ENCODE data around the gene INPPL1. TPM values are rescaled to one million over a fixed set of nuclear protein-coding genes. Genes with fewer than 3 reads are reported as not detected.
"Not testable (repeated sequence)": the region's sequence is repeated elsewhere in the genome, so short reads cannot be mapped to it uniquely, and the experiment has no call there.

Gene INPPL1
- 66.3 and 96.6 TPM in 2 replicates for total RNA-seq

DNA sequence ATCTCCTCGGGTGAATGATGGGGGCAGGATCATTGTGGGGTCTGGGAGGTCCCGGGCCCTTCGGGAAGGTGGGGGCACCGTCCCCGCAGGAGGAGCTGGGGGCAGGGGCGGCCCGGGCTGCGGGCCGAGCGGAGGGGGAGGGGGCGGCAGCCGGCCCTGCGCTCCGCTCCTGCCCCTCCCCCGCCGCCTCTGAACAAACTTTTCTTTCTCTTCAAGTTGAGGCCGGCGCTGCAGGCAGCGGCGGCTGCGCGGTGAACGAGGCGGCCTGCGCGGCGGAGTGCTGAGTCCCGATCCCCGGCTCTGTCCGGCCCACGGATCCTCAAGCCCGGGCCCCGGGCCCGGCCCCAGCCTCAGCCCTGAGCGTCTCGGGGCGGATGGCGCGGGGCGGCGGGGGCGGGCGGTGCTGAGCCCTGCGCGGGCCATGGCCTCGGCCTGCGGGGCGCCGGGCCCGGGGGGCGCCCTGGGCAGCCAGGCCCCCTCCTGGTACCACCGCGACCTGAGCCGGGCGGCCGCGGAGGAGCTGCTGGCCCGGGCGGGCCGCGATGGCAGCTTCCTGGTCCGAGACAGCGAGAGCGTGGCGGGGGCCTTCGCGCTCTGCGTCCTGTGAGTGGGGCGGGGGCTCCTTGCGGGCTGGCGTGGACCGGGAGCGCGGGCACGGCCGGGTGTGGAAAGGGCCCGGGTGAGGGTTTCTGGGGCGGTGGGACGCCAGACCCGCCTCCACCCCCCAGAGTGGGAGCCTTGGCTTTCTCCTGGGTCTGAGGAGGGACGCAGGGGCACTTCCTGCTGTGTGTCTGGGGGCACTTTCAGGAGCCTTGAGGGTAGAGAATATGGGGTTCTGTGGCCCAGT is at the start of gene INPPL1:
Gene INPPL1 (plus strand): TSS at position 204 of the 847 bp plus-strand sequence. CDS start 218 bp downstream, at position 422.
- DNase-seq (ENCODE audit: low read depth), result no peak

- no peak for DNase-seq (ENCODE audit: low read depth)
Observed at GRCh38 chr11:72177656-72178055, 46.9 kb upstream of the INPPL1 start.

DNA sequence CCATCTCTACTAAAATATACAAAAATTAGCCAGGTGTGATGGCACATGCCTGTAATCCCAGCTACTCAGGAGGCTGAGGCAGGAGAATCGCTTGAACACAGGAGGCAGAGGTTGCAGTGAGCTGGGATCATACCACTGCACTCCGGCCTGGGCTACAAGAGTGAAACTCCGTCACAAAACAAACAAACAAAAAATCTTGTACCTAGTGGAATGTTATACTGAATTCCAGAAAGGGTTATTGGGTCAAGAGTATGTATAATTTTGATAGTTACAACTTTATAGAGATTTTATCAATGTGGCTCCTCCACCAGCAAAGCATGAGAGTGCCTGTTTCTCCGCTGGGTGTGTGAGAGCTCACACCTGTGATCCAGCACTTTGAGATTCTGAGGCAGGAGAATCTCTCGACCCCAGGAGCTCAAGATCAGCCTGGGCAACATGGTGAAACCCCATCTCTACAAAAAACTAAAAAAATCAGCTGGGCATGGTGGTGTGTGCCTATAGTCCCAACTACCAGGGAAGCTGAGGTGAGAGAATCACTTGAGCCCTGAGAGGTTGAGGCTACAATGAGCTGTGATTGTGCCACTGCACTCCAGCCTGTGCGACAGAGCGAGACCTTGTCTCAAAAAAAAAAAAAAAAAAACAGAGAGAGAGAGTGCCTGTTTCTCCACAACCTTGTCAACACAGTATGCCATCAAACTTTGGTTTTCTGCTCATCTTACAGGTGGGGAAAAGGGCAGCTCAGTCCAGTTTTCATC is 45.3 kb upstream of the INPPL1 start:
- no peak for DNase-seq (ENCODE audit: low read depth)

GRCh38 chr11:72179804-72180396 is 44.7 kb upstream of the INPPL1 start:
- DNase-seq (ENCODE audit: low read depth), result peak; percentile 52

GRCh38 chr11:72180892-72181552 is 43.5 kb upstream of the INPPL1 start:
- DNase-seq (ENCODE audit: low read depth), result not testable (repeated sequence)

DNA sequence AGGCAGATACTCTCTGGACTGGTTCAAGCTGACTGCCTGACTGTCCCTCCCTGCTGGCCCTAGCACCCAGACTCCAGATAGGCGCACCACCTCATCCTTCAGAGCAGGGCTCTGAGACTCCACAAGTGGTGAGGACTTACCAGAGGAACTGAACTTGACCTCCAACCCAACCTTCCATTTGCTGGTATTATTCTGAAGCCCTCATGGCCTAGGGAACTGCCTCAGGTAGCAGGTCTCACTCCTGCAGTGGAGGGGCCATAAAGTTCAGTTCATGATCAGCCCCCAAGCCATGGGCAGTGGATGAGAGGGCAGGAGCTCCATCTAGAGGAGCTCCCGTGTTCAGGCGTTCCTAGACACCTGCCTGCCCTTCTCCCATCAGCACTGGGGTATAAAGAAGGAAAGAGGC is 43.0 kb upstream of the INPPL1 start:
- DNase-seq (ENCODE audit: low read depth), result not testable (repeated sequence)

GRCh38 chr11:72188267-72188666 is 36.3 kb upstream of the INPPL1 start:
- DNase-seq (ENCODE audit: low read depth), result no peak

DNA sequence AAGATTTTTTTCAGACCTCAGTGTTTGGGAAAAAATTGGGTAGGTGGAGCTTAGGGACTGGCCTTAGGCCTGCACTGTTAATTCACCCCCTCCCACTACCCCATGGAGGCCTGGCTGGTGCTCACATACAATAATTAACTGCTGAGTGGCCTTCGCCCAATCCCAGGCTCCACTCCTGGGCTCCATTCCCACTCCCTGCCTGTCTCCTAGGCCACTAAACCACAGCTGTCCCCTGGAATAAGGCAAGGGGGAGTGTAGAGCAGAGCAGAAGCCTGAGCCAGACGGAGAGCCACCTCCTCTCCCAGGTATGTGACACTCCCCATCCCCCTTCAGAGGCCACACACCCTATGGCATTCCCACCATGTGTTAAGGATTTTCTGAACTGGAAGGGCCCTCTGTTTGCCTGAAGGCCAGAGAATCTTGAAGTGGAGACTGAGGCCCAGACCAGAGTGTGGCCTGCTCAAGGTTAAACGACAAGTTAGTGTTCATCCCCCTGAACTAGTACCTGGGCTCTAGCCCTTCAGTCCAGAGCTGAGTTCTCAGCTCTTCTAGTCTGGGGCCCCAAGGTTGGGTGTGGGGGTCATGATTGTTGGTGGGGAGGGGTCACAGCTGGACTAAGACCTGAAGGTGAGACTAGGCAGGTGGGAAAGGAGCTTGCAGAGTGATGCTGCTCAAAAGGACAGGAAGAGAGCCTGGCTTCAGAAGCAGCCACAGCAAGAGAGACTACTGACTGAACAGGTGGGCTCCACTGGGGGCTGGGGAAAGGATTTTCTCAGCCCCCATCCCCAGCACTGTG is 34.9 kb upstream of the INPPL1 start:
- peak; percentile 50 for DNase-seq (ENCODE audit: low read depth)

GRCh38 chr11:72190631-72191071 is 33.9 kb upstream of the INPPL1 start:
- DNase-seq (ENCODE audit: low read depth), result no peak

- DNase-seq (ENCODE audit: low read depth), result peak; percentile 60
Observed at GRCh38 chr11:72191961-72192381, 32.6 kb upstream of the INPPL1 start, which contains the start of gene FOLR1. TSS of gene FOLR1 (plus strand) at chr11:72192140. CDS start at chr11:72192174, 34 bp downstream.

DNA sequence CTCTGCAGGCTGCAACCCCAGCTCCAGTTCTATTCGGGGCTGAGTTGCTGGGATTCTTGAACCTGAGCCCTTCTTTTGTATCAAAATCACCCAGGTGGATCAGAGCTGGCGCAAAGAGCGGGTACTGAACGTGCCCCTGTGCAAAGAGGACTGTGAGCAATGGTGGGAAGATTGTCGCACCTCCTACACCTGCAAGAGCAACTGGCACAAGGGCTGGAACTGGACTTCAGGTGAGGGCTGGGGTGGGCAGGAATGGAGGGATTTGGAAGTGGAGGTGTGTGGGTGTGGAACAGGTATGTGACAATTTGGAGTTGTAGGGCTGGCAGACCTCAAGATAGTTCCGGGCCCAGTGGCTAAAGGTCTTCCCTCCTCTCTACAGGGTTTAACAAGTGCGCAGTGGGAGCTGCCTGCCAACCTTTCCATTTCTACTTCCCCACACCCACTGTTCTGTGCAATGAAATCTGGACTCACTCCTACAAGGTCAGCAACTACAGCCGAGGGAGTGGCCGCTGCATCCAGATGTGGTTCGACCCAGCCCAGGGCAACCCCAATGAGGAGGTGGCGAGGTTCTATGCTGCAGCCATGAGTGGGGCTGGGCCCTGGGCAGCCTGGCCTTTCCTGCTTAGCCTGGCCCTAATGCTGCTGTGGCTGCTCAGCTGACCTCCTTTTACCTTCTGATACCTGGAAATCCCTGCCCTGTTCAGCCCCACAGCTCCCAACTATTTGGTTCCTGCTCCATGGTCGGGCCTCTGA is 28.9 kb upstream of the INPPL1 start:
- no peak for DNase-seq (ENCODE audit: low read depth)

- DNase-seq (ENCODE audit: low read depth), result not testable (repeated sequence)
Observed at GRCh38 chr11:72201445-72201844, 23.1 kb upstream of the INPPL1 start.

GRCh38 chr11:72202571-72202970 is 22.0 kb upstream of the INPPL1 start:
- no peak for DNase-seq (ENCODE audit: low read depth)

DNA sequence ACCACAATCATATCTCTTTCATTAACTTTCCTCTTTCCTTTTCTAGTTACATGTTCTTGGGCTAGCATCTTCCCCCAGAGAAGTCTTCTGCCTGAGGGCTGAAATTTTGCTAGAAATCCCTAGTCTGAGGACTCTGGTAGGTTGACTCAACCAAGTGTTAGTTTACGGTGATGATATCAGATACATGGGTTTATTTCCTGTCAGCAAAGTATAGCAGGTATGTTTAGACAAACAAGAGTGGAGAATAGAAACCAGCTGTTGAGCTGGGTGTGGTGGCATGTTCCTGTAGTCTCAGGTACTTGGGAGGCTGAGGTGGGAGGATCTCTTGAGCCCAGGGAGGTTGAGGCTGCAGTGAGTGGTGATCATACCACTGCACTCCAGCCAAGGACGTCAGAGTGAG is 21.4 kb upstream of the INPPL1 start:
- no peak for DNase-seq (ENCODE audit: low read depth)

GRCh38 chr11:72204886-72205285 is 19.7 kb upstream of the INPPL1 start:
- peak; percentile 51 for DNase-seq (ENCODE audit: low read depth)

DNA sequence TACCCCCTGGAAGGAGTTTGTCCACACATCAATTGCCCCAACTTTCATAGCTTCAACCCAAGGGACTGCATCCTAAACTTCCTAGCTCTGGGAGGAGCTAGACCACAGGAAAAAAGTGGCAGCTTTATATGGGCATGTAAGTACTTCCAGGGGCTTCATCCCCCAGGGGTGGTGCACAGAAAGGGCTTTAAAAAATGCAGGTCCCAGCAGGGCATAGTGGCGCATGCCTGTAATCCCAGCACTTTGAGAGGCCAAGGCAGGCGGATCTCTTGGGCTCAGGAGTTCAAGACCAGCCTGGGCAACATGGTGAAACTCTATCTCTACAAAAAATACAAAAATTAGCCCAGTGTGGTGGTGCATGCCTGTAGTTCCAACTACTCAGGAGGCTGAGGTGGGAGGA is 17.8 kb upstream of the INPPL1 start:
- not testable (repeated sequence) for DNase-seq (ENCODE audit: low read depth)

- no peak for DNase-seq (ENCODE audit: low read depth)
Observed at GRCh38 chr11:72208281-72208680, 16.3 kb upstream of the INPPL1 start.

- DNase-seq (ENCODE audit: low read depth), result no peak
Observed at GRCh38 chr11:72209101-72209500, 15.5 kb upstream of the INPPL1 start.

DNA sequence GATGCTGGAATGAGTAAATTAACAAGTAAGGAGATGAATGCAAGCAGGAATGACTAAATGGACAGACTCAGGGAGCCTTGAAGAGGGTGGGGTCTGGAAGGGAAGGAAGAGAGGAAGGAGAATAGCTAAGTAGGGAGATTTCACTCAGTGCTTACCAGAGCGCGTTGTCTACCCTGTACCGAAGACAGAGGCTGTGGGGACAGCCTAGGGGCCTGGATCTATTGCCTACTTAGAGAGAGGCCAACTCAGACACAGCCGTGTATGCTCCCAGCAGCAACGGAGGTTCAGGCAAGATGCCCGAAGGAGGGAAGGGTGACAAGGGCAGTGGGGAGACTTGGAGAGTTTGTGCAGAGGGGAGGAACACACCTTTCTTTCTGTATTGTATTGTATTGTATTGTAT is 7.9 kb upstream of the INPPL1 start, which contains the start of gene FOLR2:
Gene FOLR2 (plus strand): TSS at position 157 of the 400 bp plus-strand sequence. CDS start 1,791 bp downstream, outside the sequence.
- no peak for DNase-seq (ENCODE audit: low read depth)

DNA sequence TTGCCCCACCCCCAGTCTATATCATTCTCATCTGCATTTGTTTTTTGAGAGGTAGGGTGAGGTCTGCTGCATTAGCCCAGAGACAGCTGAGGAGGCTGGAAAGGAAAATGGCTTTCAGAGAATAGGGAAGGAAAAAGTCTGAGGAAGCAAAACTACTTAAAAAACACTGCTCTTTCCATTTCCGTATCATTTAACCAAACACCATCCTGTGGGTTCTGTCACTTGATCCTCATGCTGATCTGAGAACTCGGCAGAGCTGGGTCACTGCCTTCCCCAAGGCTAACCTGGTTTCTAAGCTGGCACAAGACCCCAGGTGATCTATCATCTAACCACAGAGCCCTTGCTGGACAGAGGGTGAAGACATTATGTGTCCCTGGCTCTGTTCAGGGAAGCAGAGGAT is 6.7 kb upstream of the INPPL1 start:
- no peak for DNase-seq (ENCODE audit: low read depth)

All from renal cortical epithelial cell (primary cell).